Measurements from ENCODE around the gene CPA4.
A peak's percentile ranks its signal among the peaks of the same experiment; 100 is the strongest.

Gene CPA4

GRCh38 chr7:130346177-130346905, 53.4 kb downstream of the CPA4 start:
- DNase-seq, result no peak

GRCh38 chr7:130346941-130347340, 54.0 kb downstream of the CPA4 start:
- no peak for DNase-seq

- peak; percentile 54 for DNase-seq
Observed at GRCh38 chr7:130349911-130350782, 57.2 kb downstream of the CPA4 start.

- peak; percentile 90 for DNase-seq
Observed at GRCh38 chr7:130350945-130351790, 58.2 kb downstream of the CPA4 start.

- no peak for DNase-seq
Observed at GRCh38 chr7:130351791-130352090, 58.8 kb downstream of the CPA4 start.

- peak; percentile 95 for DNase-seq
Observed at GRCh38 chr7:130352194-130353074, 59.5 kb downstream of the CPA4 start.

- DNase-seq, result no peak
Observed at GRCh38 chr7:130353196-130353595, 60.2 kb downstream of the CPA4 start.

- peak; percentile 83 for DNase-seq
Observed at GRCh38 chr7:130356121-130356875, 63.3 kb downstream of the CPA4 start.

GRCh38 chr7:130356876-130357611, 64.1 kb downstream of the CPA4 start:
- DNase-seq, result peak; percentile 94

GRCh38 chr7:130358471-130358870, 65.5 kb downstream of the CPA4 start:
- no peak for DNase-seq

- DNase-seq, result no peak
Observed at GRCh38 chr7:130359276-130359857, 66.4 kb downstream of the CPA4 start.

GRCh38 chr7:130360518-130360917, 67.6 kb downstream of the CPA4 start:
- no peak for DNase-seq

GRCh38 chr7:130361681-130362080, 68.7 kb downstream of the CPA4 start:
- no peak for DNase-seq

GRCh38 chr7:130362251-130362816, 69.4 kb downstream of the CPA4 start:
- no peak for DNase-seq

- DNase-seq, result no peak
Observed at GRCh38 chr7:130363026-130363847, 70.3 kb downstream of the CPA4 start.

- peak; percentile 26 for DNase-seq
Observed at GRCh38 chr7:130364451-130364850, 71.5 kb downstream of the CPA4 start.

- no peak for DNase-seq
Observed at GRCh38 chr7:130365088-130365487, 72.1 kb downstream of the CPA4 start.

- DNase-seq, result peak; percentile 99
Observed at GRCh38 chr7:130365511-130366441, 72.8 kb downstream of the CPA4 start.

All from DMS79 (cell line).